GM18861 (cell line): ENCODE results near the gene ASIP.
"Not testable (repeated sequence)": the region's sequence is repeated elsewhere in the genome, so short reads cannot be mapped to it uniquely, and the experiment has no call there.

Experiments
- ATAC-seq: cut with Tn5 transposase; IDR thresholded peaks from one replicate; pipeline ENCODE4 v1.9.1; 2021; ENCODE audit not compliant: unreplicated experiment

Gene ASIP, protein sequence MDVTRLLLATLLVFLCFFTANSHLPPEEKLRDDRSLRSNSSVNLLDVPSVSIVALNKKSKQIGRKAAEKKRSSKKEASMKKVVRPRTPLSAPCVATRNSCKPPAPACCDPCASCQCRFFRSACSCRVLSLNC

DNA sequence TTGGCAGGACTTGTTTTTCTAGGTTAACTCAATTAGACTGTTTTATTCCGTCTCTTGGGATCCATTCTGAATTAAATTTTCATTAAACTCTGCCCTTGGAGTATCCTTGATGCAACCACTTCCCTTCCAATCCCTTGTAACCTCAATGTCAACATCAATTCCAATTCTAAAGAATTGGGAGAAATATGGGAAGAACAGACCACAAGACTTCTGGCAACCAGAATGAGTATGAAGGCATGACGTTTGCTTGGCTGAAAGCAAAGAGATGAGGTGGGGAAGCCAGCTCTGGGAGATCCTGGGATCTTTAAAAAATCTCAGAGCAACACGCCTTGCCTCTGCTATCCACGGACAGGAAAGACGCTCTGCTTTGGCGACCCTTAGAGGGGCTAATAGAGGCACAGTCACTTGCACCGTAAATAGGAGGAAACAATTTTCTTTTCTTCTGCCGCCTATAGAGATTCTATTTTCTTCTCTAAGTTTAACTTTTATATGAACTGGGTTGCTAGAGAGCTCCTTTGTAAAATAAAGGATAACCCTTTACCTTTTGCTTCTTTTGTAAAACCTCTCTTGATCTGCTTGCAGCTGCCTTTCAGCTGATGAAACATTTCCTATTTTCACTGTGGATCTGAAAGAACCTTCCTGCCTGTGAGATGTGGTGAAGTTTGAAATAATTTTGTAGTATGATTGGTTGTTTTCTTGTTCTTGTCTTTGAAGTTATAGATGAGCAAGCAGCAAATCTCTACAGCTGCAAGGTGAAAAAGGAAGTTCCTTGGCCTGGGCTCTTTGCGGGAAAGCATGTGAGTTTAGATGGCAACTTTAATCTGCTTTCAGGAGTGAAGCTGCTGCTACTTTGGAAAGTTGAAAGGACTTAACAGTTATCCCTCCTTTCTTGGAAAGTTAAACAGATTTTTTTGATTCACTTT lies at the start of gene ASIP:
Gene ASIP (plus strand): TSS at position 731 of the 923 bp plus-strand sequence. CDS start 18,952 bp downstream, outside the sequence.
- no peak for ATAC-seq

DNA sequence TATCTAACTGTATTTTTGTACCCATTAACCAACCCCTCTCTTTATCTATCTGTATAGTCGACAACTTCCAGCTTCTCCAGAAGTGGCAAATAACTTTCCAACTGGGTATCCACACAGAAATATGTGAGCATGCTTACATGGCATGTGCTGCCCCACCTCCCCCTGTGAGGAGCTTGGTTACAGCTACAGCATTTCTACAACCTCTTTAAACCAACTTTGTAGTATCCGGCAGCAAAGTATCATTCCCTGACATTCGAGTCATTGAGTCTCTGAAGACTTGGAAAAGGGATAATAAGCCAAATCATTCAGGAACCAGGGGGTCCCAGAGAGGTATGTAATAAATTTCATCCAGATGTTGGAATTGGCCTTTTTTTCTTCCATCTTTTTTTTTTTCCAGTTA lies 48.2 kb upstream of the ASIP start:
- no peak for ATAC-seq

DNA sequence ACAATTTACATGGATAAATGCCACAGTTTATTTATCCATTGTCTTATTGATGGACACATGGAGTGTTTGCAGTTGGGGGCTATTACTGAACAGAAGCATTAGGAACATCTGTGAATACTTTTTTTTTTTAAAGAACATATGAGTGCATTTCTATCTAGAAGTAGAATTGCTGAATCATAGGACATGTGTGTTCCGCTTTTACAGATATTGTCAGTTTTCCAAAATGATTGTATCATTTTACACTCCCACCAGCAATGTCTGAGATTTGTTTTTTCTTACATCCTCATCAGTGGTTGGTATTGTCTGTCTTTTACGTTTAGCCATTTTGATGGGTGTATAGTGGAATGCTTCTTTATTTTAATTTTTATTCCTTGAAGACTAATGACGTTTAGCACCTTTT lies 42.0 kb upstream of the ASIP start:
- no peak for ATAC-seq

DNA sequence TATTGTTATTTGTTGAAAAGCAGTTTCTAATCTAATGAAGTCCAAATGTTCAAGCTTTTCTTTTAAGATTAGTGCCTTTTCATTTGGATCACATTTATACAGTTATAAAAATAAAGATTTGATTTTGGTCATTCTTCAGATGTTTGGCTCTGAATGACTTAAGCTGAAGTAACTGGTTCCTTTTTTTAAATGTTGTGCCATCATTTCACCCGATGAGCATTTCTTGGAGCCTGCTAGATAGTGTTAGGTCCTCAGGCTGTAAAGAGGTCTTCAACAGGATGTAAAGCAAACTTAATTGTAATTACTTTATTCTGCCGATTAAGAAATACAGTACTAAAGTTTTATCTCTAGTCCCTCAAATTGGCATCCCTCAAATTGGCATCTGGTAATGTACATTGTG lies 41.2 kb upstream of the ASIP start:
- no peak for ATAC-seq

DNA sequence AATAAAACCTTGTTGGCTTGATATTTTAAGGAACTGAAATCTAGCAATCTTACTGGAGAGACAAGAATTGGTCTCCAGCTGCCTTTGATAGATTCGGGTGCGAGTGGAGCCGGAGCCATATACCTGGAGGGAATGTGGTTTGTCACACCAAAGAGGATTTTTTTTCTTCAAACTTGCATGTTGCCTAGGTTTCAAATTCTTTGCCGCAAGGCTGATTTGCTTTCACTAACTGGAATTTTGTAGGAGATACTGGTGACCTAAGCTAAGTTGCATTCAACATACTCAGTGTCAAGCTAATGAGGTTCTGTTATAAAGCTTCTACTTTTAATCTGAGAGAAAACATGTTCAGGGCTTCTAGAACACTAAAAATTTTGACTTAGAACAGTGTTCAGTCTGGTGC lies 39.7 kb upstream of the ASIP start:
- no peak for ATAC-seq

DNA sequence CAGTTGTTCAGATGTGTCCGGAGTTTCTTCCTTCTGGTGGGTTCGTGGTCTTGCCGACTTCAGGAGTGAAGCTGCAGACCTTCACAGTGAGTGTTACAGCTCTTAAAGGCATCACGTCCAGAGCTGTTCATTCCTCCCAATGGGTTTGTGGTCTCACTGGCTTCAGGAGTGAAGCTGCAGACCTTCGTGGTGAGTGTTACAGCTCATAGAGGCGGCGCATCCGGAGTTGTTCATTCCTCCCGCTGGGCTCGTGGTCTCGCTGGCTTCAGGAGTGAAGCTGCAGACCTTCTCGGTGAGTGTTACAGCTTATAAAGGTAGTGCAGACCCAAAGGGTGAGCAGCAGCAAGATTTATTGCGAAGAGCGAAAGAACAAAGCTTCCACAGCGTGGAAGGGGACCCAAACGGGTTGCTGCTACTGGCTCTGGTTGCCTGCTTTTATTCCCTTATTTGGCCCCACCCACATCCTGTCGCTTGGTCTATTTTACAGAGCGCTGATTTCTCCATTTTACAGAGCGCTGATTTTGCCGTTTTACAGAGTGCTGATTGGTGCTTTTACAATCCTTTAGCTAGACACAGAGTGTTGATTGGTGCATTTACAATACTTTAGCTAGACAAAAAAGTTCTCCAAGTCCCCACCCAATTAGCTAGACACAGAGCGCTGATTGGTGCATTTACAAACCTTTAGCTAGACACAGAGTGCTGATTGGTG lies 35.9 kb upstream of the ASIP start:
- ATAC-seq = not testable (repeated sequence)

DNA sequence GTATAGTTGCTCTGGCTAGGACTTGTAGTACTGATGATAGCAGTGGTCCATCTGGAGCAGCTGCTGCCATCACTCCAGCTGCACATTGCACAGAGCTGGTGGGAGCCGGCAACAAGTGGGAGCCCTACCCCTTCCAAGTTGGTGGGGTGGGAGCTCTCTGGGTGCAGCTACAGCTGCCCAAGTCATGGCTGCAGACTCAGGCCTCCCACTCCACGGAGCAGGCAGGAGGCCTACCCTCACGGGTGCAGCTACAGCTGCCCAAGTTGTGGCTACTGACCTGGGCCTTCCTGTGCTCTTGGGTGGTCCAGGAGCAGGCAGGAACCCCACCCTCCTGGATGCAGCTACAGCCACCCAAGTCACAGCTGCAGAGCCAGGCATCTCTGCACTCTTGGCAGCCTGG lies 32.1 kb upstream of the ASIP start:
- no peak for ATAC-seq

DNA sequence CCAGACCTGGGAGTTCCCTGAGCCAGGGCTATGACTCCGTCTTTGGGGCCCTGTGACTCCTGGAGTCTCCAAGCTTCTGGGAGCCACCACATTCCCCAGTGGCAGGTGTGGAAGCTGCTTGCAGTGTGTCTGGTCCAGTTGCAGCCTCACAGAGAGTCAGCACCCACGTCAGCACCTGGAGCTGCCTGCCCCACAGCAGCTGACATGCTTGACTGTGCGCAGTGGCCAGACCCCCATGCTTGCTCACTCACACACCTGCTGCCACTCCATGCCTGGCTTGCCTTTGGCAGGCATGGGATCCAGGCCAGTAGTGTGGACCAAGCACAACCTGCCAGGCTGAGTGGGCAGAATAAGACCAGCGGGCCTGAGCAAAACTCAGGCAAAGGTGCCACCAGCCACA lies 31.0 kb upstream of the ASIP start:
- no peak for ATAC-seq

DNA sequence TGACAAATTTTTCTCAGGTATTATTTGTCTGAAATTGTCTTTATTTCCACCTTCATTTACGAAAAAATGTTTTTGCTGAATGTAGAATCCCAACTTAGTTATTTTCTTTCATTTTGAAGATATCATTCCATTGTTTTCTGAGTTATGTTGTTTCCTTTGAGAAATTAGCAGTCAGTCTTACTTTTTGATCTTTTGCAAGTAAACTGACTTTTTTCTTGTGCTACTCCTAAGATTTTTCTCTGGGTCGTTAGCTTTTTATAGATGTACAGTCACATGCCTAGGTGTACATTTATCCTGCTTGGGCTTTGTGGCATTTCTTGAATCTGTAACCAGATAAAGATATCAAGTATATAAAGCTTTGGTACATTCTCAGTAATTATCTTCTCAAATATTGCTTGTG lies 29.6 kb upstream of the ASIP start:
- ATAC-seq = no peak

DNA sequence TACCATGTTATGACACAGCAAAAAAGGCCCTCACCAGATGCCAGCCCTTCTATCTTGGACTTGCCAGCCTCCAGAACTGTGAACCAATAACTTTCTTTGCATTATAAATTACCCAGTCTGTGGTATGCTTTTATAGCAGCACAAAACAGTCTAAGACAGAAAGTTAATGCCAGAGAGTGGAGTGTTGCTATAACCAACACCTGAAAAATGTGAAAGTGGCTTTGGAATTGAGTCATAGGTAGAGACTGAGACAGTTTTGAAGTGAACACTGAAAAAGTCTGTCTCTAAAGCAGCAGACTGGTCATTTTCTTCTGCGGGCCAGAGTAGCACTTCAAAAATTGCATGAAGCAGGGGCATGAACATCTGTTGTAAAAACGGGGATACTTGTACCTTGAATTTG lies 28.0 kb upstream of the ASIP start:
- no peak for ATAC-seq

DNA sequence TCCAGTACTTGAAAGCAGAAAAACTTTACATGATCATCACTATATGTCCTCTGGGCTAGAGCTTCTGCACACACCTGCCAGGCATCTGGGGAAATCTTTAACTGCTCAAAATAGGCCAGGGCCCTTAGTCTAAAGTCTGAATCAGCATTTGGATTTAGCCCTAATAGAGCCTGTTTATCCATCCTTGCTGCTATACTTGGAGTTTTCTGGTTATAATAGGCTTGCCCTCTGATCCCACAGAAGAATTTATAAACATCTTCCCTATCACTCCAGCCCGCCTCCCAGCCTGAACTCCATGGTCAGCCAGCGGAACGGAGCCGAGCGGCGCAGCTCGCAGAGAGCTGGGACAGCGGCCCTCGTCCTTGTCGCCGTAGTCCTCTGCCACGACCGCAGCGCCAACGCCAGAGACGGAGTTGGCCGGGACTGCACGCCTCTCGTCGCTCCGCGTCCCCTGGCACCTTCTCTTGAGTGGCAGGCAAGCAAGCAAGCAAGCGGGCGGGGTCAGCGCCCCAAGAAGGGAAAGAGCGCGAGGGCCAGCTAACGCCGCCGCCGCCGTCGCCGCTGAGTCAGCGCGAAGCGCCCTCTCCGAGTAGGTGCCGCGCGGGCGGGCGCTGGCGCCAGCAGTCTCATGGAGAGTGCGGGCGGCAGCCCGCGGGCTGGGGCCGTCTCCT lies 25.4 kb upstream of the ASIP start:
- ATAC-seq = no peak

DNA sequence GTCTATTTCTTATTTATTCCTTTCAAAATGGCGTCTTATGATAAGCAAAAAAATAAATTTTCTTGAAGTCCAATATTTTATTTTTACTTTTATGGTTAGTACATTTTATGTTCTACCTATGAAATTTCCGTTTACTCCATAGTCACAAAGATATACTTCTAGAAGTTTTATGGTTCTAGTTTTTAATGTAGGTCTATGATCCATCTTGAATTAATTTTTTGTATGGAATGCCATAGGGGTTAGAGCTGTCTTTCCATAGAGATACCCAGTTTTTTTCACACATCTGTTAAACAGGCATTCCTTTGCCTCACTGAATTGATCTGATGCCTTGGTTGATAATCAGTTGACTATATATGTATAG lies 24.9 kb upstream of the ASIP start:
- no peak for ATAC-seq

DNA sequence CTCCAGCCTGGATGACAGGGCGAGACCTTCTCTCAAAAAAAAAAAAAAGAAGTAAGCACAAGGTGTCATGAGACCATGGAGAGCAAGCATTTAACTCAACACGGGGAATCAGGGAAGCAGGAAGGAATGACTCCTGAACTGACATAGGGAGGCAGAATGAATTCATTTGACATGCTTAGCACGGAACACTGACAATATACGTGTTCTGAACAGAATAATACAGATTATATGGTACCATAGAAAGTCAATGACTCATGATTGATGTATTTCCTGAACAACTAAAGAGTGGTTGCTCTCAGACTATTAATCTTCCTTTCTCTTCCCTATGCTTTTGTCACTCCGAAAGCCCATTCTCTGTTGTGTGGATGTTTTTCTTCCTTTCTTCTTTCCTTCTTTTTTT lies 20.7 kb upstream of the ASIP start:
- no peak for ATAC-seq

DNA sequence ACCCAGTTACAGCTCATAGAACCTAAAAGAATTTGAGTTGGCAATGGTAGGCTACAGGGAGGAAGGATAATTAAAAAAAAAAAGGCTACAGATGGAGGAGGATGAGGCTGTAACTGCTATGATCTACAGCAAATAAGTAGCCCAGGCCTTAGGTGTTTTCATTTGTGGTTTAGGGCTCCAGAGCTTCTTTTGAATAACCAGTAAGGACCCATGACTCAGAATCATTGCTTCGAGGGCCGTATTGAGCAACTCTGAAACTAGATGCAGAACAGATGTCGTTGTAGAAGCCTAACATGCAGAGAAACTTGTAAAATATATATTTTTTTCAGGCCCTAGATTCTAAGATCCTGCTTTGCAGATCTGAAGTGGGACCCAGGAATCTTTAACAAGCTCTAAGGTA lies 19.0 kb upstream of the ASIP start:
- ATAC-seq = no peak

DNA sequence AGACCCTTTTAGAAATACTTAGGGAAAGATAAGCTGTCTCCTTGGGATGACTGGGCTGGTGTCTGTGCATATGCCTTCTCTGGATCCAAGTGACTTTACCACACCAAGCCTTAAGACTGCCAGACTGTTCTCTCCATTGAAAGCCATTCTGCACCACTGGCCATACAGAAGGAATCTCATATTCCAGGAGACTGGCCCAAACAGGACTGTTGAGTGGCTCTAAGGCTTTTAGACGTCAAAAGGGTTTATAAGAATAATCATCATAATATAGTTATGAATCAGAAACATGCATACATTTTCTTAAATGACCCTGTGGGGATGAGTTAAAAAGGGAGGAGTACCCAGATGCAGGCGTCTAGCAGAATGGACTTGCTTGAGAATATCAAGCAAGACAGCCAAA lies 17.0 kb upstream of the ASIP start:
- not testable (repeated sequence) for ATAC-seq

DNA sequence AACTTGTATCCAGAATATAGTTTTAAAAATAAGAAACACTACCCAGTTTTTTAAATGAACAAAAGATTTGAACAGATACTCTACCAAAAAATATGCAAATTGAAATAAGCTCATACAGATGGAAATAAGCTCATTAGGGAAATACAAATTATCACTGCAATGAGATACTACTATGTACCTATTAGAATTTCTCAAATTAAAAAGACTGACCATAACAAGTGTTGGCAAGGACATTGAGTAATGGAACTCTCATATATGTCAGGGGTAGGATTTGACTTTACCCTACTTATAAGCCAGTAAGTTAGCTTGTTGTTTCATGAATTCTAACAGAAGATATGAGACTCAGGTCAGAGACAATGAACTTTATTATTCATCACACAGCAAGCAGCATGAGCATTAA lies 9.6 kb upstream of the ASIP start:
- ATAC-seq = no peak

DNA sequence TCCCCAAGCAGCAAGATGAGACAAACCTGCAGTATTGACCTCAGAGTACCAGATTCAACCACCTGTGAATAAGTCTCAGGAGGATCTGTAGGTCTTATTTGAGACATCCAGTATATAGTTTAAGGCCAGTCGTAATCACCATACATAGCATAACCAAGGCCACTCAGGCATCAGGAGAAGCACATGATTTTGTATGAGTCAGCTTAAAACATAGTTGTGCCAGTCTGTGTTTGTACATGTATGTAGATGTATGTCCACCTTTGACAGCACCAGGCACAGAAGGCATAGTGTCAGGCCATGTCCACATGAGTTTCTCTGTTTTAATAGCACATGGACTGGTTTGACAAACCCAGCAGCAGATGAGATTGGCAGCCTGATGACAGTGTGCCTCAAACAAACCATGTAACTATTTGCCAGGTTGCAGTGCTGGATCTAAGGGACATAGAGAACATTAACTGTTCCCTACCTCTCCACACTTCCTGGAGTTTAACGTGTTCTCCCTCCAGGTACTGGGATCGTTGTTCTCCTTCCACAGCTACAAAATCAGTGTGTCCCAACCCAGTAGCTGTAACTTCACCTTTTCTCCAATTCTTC lies 8.6 kb upstream of the ASIP start:
- no peak for ATAC-seq

DNA sequence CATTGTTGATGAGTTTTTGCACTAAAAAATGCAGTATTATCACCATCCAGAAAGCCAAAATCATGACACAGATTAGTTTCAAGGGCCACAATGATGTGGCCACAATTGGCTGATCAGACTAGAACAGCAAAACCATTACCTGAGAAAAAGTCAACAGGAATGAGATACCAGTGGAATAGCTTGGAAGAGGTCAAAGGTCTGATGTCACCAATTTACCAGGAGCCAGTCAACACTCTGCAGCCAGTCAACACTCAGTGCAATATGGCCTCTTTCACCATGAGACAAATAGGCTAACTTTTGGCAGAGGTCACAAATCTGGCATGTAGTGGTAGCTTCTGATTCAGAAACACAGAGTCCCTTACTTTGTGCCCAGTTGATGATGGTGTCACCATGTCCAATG lies 7.5 kb upstream of the ASIP start:
- ATAC-seq = no peak

DNA sequence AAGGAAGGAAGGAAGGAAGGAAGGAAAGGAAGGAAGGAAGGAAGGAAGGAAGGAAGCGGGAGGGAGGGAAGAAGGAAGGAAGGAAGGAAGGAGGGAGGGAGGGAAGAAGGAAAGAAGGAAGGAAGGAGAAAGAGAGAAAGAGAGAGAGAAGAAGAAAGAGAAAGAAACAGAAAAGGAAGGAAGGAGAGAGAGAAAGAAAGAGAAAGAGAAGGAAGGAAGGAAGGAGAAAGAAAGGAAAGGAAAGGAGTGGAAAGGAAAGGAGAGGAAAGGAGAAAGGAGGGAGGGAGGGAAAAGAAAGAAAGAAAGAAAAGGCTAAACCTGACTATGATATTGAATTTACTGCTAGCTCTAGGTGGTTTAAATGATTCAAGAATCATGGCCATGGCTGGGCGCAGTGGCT lies 5.3 kb upstream of the ASIP start:
- ATAC-seq = no peak

DNA sequence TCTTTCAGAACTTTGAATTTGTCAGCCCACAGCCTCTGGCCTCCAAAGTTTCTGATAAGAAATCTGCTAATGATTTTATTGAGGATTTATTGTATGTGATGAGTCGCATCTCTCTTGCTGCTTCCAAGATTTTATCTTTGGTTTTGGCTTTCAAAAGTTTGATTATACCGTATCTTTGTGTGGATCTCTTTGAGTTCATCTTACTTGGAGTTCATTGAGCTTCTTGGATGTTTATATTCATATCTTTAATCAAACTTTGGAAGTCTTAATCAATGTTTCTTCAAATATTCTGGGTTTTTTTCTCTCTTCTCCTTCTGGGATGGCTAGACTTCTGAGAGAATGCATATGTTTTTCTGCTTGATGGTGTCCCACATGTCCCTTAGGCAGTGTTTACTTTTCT lies 3.3 kb upstream of the ASIP start:
- no peak for ATAC-seq

DNA sequence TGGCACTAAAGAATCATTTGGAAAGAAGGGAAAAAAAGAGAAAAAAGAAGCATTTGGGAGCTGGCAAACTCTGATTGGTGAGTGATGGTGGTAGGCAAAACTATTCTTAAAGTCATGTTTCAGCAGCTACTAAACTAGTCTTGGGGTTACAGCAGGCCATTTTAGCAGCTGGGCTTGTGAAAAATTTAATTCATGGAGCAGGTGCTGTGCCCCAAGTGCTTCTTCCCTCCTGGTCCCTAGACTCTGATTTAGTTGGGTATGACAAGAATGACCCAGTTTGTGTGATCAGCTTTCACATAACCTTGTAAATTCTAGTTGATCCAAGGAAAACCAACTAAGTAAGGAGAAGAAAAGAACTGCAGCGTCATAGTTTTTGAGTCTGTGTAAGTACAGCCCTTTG lies 1.1 kb upstream of the ASIP start:
- ATAC-seq = no peak
